DOHH2 (cell line): ENCODE results near the gene MAPK12.

Source experiments
- H3F3A ChIP-seq: fragments of 200-600 bp; sonication (generic), shearing (Covaris generic); 2 replicates; pipeline ENCODE4 v1.6.0; 2016; ENCODE audit warnings: antibody characterized with exemption, mild to moderate bottlenecking; ENCODE audit not compliant: control insufficient read depth, insufficient read depth
- H3K27ac ChIP-seq: fragments of 200-600 bp; sonication (generic); 2 replicates; pipeline ENCODE4 v1.5.1; 2014; ENCODE audit warnings: low read depth, mild to moderate bottlenecking, low read length, moderate library complexity
- H3K27me3 ChIP-seq: fragments of 200-600 bp; sonication (generic); 2 replicates; pipeline ENCODE4 v1.6.1; 2014; ENCODE audit warnings: mild to moderate bottlenecking, low read length, mixed read lengths; ENCODE audit not compliant: control insufficient read depth
- H3K36me3 ChIP-seq: fragments of 200-600 bp; sonication (generic); 2 replicates; pipeline ENCODE4 v1.6.1; 2014; ENCODE audit warnings: mild to moderate bottlenecking, low read length, moderate library complexity, mixed read lengths; ENCODE audit not compliant: control insufficient read depth
- H3K4me1 ChIP-seq: fragments of 200-600 bp; sonication (generic); 2 replicates; pipeline ENCODE4 v1.6.1; 2014; ENCODE audit warnings: mild to moderate bottlenecking, low read length, mixed read lengths; ENCODE audit not compliant: control insufficient read depth
- H3K4me2 ChIP-seq: fragments of 200-600 bp; sonication (generic); 2 replicates; pipeline ENCODE4 v1.6.0; 2014; ENCODE audit warnings: mild to moderate bottlenecking, low read length, moderate library complexity
- H3K4me3 ChIP-seq: fragments of 200-600 bp; sonication (generic); 2 replicates; pipeline ENCODE4 v1.5.1; 2014; ENCODE audit warnings: mild to moderate bottlenecking, low read length, mixed read lengths
- H3K79me2 ChIP-seq: fragments of 200-600 bp; sonication (generic); 2 replicates; pipeline ENCODE4 v1.6.1; 2014; ENCODE audit warnings: mild to moderate bottlenecking, low read length, mixed read lengths; ENCODE audit not compliant: control insufficient read depth
- H3K9me2 ChIP-seq: fragments of 200-600 bp; sonication (generic); replicated peaks from 2 replicates; pipeline ENCODE4 v1.6.1; 2014; ENCODE audit warnings: mild to moderate bottlenecking, low read length, mixed read lengths; ENCODE audit not compliant: control insufficient read depth
- H3K9me3 ChIP-seq: fragments of 200-600 bp; sonication (generic); 2 replicates; pipeline ENCODE4 v1.6.1; 2014; ENCODE audit warnings: antibody characterized with exemption, low read length, mixed read lengths; ENCODE audit not compliant: control insufficient read depth, insufficient read depth
- H4K20me1 ChIP-seq: fragments of 200-600 bp; sonication (generic); 2 replicates; pipeline ENCODE4 v1.6.0; 2014; ENCODE audit warnings: low read depth, mild to moderate bottlenecking, antibody characterized with exemption, low read length, moderate library complexity; ENCODE audit not compliant: control insufficient read depth, insufficient read depth
- CTCF ChIP-seq: fragments of 200-600 bp; sonication (generic); IDR thresholded peaks from one replicate; pipeline ENCODE4 v1.5.1; 2014; ENCODE audit warnings: antibody characterized with exemption, mild to moderate bottlenecking, low read depth, low read length; ENCODE audit not compliant: poor library complexity, severe bottlenecking
- EZH2phosphoT487 ChIP-seq: fragments of 200-600 bp; sonication (generic); IDR thresholded peaks from 2 replicates; pipeline ENCODE4 v1.6.1; 2017; ENCODE audit warnings: borderline replicate concordance, mild to moderate bottlenecking, antibody characterized with exemption, low read length, moderate library complexity, mixed read lengths

MAPK12 gene

GRCh38 chr22:50260801-50261614, 475 bp downstream of the MAPK12 start:
- TF ChIP-seq CTCF (no peak), EZH2phosphoT487 (no peak)
- Histone ChIP-seq H4K20me1 (0 out of 2 replicates have a peak, but pooled peaks cover 3% of the 10 kb centered on the region), H3K9me2 (no peaks in the 10 kb centered on the region), H3K4me2 (peak overlapping the region; percentile 94), H3K9me3 (no peaks in the 10 kb centered on the region), H3K4me1 (peaks cover 27% of the 10 kb centered on the region), H3K27me3 (no peaks in the 10 kb centered on the region), H3F3A (no peaks in the 10 kb centered on the region), H3K79me2 (peaks cover 31% of the 10 kb centered on the region), H3K4me3 (peak overlapping the region; percentile 94), H3K27ac (peak overlapping the region; percentile 17; the same call in 1 of the 2 replicates), H3K36me3 (peaks cover 33% of the 10 kb centered on the region)

DNA sequence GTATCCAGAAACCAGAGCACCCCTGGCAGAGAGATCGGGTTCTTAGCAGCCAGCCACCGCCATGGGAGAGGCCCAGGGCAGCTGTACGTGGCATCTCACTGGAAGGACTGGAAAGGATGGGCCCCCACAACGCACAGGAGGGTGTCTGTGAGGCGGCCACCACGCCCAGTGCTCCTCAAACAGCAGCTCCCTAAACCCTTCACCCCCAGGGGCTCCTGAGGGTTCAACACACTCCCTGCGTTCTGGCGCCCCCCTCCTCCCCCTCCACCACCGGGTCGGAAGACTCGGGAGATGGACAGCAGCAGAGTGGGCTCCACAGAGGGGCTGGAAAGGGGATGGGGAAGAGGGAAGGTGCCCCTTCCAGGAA, 1.1 kb downstream of the MAPK12 start:
- H3K4me1 ChIP-seq: peaks cover 27% of the 10 kb centered on the region
- no peaks in the 10 kb centered on the region for H3K9me3 ChIP-seq
- peaks cover 38% of the 10 kb centered on the region for H3K36me3 ChIP-seq
- H3K27ac ChIP-seq: 0 out of 2 replicates have a peak overlapping the region, but pooled peaks have one; percentile 17
- peak overlapping the region; percentile 94 for H3K4me2 ChIP-seq
- no peaks in the 10 kb centered on the region for H3K27me3 ChIP-seq
- H4K20me1 ChIP-seq: 0 out of 2 replicates have a peak, but pooled peaks cover 3% of the 10 kb centered on the region
- TF ChIP-seq EZH2phosphoT487: no peak
- peaks cover 31% of the 10 kb centered on the region for H3K79me2 ChIP-seq
- H3K4me3 ChIP-seq: peak overlapping the region; percentile 94
- no peaks in the 10 kb centered on the region for H3K9me2 ChIP-seq
- no peaks in the 10 kb centered on the region for H3F3A ChIP-seq

GRCh38 chr22:50259302-50259701, 2.2 kb downstream of the MAPK12 start:
- Histone ChIP-seq H3K9me3 (no peaks in the 10 kb centered on the region), H3K27ac (no peak overlapping the region), H3K9me2 (no peaks in the 10 kb centered on the region), H3K79me2 (peaks cover 31% of the 10 kb centered on the region), H3K4me2 (no peak overlapping the region), H3K36me3 (peaks cover 38% of the 10 kb centered on the region), H3K4me1 (peaks cover 23% of the 10 kb centered on the region), H4K20me1 (0 out of 2 replicates have a peak, but pooled peaks cover 3% of the 10 kb centered on the region), H3K27me3 (no peaks in the 10 kb centered on the region), H3F3A (no peaks in the 10 kb centered on the region), H3K4me3 (no peak overlapping the region)
- TF ChIP-seq EZH2phosphoT487 (no peak), CTCF (no peak)
